ENCODE measurements around the gene PPP1CC. TPM values are rescaled to one million over a fixed set of nuclear protein-coding genes. Genes with fewer than 3 reads are reported as not detected.

Gene PPP1CC
- total and polyA plus RNA-seq, 9 donors: 94.4 to 158 (median 126) TPM

DNA sequence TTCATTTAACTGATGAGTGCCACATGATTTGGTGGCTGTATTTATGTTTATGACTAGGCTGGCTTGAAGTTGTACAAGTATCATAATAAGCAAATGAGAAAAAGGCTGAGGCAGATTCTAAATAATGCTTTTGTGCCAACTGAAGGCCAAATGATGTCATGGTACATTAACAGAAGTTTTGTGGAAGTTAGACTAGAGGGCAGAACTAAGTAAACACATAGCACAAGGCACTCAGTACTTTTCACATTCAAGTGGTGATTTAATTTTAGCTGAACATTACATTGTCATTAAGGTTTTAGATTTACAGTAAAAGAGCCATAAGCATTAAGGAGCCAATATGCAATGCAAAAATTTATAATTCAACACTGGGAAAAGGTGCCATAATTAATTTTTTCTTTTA is 21.1 kb downstream of the PPP1CC start:
- Histone ChIP-seq H3K27ac (no peak overlapping the region), H3K9me3 (no peaks in the 10 kb centered on the region), H3K36me3 (no peaks in the 10 kb centered on the region), H3K27me3 (no peaks in the 10 kb centered on the region), H3K4me3 (no peak overlapping the region), H3K4me1 (ENCODE audit: insufficient read depth) (peaks cover 2% of the 10 kb centered on the region)
- no peak for DNase-seq
- TF ChIP-seq CTCF (IDR thresholded peaks at IDR 0.05): no peak
- no peak for TF ChIP-seq EP300 (IDR thresholded peaks at IDR 0.05)
- no peak for TF ChIP-seq POLR2A (IDR thresholded peaks at IDR 0.05)
- intact Hi-C loops (cut with DNase I): no loop called here

DNA sequence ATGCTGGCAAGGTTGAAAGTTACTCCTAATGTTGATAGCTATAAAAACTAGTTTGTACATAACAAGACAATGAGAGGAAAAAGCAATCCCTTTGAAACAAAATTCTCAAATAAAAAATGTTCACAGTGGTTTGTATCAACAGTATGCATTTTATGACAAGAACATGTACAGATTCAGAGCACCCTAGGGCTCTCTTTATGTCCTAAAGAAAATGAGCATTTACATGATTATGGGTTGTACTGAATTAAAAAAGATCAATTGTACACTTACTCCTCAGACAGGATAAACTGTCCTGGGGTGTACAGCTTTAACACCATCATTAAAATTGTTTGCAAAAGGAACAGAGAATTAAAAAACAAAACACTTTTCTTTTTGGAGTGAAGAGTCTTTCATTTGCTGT is 22.2 kb downstream of the PPP1CC start:
- no peak overlapping the region for H3K27ac ChIP-seq
- H3K9me3 ChIP-seq: no peaks in the 10 kb centered on the region
- peaks cover 2% of the 10 kb centered on the region for H3K4me1 ChIP-seq (ENCODE audit: insufficient read depth)
- H3K27me3 ChIP-seq: no peaks in the 10 kb centered on the region
- intact Hi-C loops (cut with DNase I): no loop called here
- no peaks in the 10 kb centered on the region for H3K36me3 ChIP-seq
- H3K4me3 ChIP-seq: no peak overlapping the region
- no peak for DNase-seq
- TF ChIP-seq CTCF (IDR thresholded peaks at IDR 0.05) (no peak), POLR2A (IDR thresholded peaks at IDR 0.05) (no peak), EP300 (IDR thresholded peaks at IDR 0.05) (no peak)

DNA sequence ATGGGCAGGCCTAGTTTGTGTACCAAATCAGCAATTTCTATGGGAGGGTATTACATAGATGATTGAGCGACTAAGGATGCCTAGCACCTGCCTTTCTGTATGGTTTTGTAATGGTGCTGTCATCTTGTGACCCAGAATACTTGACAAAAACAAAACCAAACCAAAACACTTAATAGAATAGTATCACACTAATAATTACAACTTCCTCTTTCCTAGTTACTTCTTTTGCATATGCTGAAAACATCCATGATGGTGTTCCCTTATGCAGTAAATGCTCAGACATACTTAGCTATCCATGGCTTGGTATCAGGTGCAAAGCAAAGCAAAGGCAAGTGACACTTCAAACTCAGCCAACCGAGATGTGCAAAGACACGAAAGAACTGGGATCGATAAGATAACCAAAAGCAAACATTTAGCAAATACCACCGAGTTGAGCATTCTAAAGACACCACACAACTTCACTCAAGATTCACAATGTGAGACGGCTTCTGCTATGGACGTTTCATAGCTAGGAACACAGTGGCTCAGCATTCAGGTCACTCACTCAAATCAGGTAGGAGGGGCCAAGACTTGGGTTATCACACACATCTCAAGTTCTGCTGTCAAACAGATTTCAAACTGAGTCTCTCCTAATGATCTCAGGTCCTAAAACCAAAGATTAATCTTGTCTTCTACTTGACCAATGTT is 24.3 kb downstream of the PPP1CC start:
- intact Hi-C loops (cut with DNase I): no loop called here
- TF ChIP-seq EP300 (IDR thresholded peaks at IDR 0.05) (no peak), POLR2A (IDR thresholded peaks at IDR 0.05) (no peak), CTCF (IDR thresholded peaks at IDR 0.05) (no peak)
- Histone ChIP-seq H3K9me3 (no peaks in the 10 kb centered on the region), H3K27me3 (no peaks in the 10 kb centered on the region), H3K27ac (no peak overlapping the region), H3K36me3 (no peaks in the 10 kb centered on the region), H3K4me1 (ENCODE audit: insufficient read depth) (no peaks in the 10 kb centered on the region), H3K4me3 (no peak overlapping the region)
- WGBS, 3 donors: 91 to 93% (median 92%) methylated on average over 7 of the region's 7 CpGs
- DNase-seq: no peak

GRCh38 chr12:110717037-110717436 is 25.7 kb downstream of the PPP1CC start:
- intact Hi-C loops (cut with DNase I): no loop called here
- TF ChIP-seq EP300 (IDR thresholded peaks at IDR 0.05): no peak
- TF ChIP-seq CTCF (IDR thresholded peaks at IDR 0.05): no peak
- TF ChIP-seq POLR2A (IDR thresholded peaks at IDR 0.05): no peak
- Histone ChIP-seq H3K27me3 (no peaks in the 10 kb centered on the region), H3K4me3 (no peak overlapping the region), H3K4me1 (ENCODE audit: insufficient read depth) (no peaks in the 10 kb centered on the region), H3K27ac (no peak overlapping the region), H3K9me3 (no peaks in the 10 kb centered on the region), H3K36me3 (no peaks in the 10 kb centered on the region)
- DNase-seq: no peak
- WGBS, 3 donors: 86 to 95% (median 89%) methylated on average over 3 of the region's 3 CpGs

All from ovary (tissue), 9 donors.